Frontal cortex (tissue), 1 donor: ENCODE results near the gene ZKSCAN1. TPM values are rescaled to one million over a fixed set of nuclear protein-coding genes. Genes with fewer than 3 reads are reported as not detected.

Source experiments
- total RNA-seq: library from RNA; depleted of rRNA; stranded (reverse); fragments of >200 nt; gene quantifications from one replicate; pipeline ENCODE4 v1.2.3, GENCODE V29; 2014

The ZKSCAN1 gene
- total RNA-seq, 1 donor from 2014 or later = 85.2 TPM

Other genes with a start within 250 kb of the ZKSCAN1 start
- gene CYP3A4, start 231.4 kb upstream of the ZKSCAN1 start, total RNA-seq = not detected
- gene CYP3A43, start 187.6 kb upstream of the ZKSCAN1 start, total RNA-seq = not detected
- gene OR2AE1, start 138.6 kb upstream of the ZKSCAN1 start, total RNA-seq = not detected
- gene TRIM4, start 96.1 kb upstream of the ZKSCAN1 start, total RNA-seq = 10.6 TPM
- 0.41 TPM for gene GJC3, start 86.0 kb upstream of the ZKSCAN1 start, total RNA-seq
- gene AZGP1, start 39.6 kb upstream of the ZKSCAN1 start, total RNA-seq = not detected
- 17.9 TPM for gene ZSCAN21, start 34.2 kb downstream of the ZKSCAN1 start, total RNA-seq
- 44.4 TPM for gene ZNF3, start 66.1 kb downstream of the ZKSCAN1 start, total RNA-seq
- gene COPS6, start 73.4 kb downstream of the ZKSCAN1 start, total RNA-seq = 40.4 TPM
- 35.9 TPM for gene MCM7, start 85.8 kb downstream of the ZKSCAN1 start, total RNA-seq
- gene AP4M1, start 86.0 kb downstream of the ZKSCAN1 start, total RNA-seq = 24.9 TPM
- 17.5 TPM for gene TAF6, start 103.8 kb downstream of the ZKSCAN1 start, total RNA-seq
- 17.1 TPM for gene CNPY4, start 104.0 kb downstream of the ZKSCAN1 start, total RNA-seq
- gene MBLAC1, start 111.4 kb downstream of the ZKSCAN1 start, total RNA-seq = 4.9 TPM
- gene LAMTOR4, start 133.3 kb downstream of the ZKSCAN1 start, total RNA-seq = 34.6 TPM
- gene TRAPPC14, start 143.1 kb downstream of the ZKSCAN1 start, total RNA-seq = 16.3 TPM
- gene GAL3ST4, start 153.0 kb downstream of the ZKSCAN1 start, total RNA-seq = 2.0 TPM
- 75.0 TPM for gene GPC2, start 161.8 kb downstream of the ZKSCAN1 start, total RNA-seq
- gene STAG3, start 162.3 kb downstream of the ZKSCAN1 start, total RNA-seq = 1.2 TPM
- not detected for gene PVRIG, start 204.4 kb downstream of the ZKSCAN1 start, total RNA-seq